Fibroblast of peridontal ligament (primary cell): Measurements from ENCODE around the gene PHF21A.

Experiments used
- DNase-seq: peaks from one replicate; pipeline ENCODE4 v3.0.0-alpha.2; 2010; ENCODE audit errors: extremely low read depth

The PHF21A gene

GRCh38 chr11:45934580-45935318 lies 186.5 kb downstream of the PHF21A start:
- no peak for DNase-seq

DNA sequence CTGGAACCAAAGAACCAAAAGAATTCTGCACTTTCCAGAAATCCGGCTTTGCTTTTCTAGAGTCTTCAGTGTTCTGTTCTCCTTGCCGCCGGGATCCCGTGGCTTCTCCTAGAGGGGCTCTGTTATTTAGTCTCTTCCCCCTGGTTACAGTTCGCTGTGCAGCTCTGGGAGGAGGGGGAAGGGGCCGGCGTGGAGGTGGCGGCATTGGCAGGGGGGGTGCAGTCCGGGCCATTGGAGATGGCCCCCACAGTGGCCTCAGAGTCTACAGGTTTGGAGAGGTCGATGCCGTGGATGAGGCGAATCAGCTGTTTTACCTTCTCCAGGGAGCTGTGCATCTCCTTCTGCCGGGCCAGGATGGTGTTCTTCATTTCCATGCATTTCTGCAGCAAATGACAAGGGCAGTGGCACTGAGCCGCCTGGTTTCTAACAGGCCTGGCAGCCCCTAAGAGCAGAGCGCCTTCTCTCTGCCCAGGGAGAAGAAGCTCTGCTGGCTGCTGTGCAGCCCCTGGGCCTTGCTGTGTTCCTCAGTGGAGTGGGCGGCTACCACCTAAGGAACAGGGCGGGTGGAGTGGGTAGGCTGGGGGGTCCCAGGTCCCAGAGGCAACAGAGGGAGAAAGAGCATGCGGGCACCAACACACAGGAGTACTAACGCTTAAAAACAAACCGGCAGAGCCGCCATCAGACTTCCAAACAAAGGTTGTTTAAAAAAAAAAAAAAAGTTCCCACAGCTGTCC lies 187.2 kb downstream of the PHF21A start:
- no peak for DNase-seq

GRCh38 chr11:45933131-45933831 lies 188.0 kb downstream of the PHF21A start:
- DNase-seq, result peak; percentile 34

- DNase-seq, result no peak
Observed at GRCh38 chr11:45932217-45932616, 189.0 kb downstream of the PHF21A start.

DNA sequence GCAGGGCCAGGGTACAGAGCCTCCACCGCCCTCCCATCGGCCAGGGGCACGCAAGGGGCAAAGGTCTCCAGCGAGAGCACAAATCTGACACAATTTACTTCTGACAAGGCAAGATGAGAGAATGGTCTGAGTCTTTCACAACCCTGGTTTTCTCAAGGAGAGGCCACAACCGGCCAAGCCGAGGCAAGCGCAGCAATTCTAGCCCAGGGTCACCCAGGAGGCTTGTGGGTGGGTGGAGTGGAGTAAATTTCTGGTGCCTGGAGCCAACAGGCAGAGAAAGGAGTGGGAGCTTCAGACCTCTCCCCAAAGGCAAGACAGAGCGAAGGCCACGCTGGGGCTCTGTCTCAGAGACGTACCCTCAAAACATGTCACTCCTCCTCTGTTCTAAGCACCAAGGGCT lies 189.5 kb downstream of the PHF21A start:
- DNase-seq, result no peak

DNA sequence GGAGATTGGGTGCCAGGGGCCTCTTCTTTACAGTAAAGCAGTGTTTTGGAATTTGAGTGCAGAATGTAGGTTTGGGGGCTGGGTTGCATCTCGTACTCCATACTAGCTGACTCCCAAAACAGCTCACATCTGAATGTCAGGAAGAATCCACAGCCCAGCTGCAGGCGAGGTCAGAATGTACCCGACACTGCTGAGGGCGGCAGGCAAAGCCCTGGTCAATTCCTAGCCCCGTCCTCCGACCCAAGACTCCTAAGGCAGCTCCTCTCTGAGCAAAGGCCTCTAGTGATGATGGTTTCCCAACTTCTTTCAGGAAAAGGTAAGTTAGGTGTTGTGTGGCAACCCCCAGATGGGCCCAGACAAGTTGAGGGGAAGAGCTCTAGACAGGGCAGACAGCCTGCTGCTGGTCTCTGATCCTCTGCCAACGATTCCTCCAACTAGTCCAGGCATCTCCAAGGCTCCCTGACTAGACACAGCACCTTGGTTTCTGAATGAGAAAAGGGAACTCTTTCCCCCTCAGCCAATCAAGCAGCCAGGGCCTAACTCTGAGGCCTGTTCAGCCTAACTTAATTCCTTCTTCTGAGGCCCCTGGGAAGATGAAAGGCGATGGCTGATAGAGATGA lies 190.2 kb downstream of the PHF21A start:
- no peak for DNase-seq

GRCh38 chr11:45930031-45930794 lies 191.0 kb downstream of the PHF21A start:
- no peak for DNase-seq

GRCh38 chr11:45929486-45930030 lies 191.7 kb downstream of the PHF21A start:
- no peak for DNase-seq

GRCh38 chr11:45928535-45929215 lies 192.6 kb downstream of the PHF21A start:
- DNase-seq, result no peak

DNA sequence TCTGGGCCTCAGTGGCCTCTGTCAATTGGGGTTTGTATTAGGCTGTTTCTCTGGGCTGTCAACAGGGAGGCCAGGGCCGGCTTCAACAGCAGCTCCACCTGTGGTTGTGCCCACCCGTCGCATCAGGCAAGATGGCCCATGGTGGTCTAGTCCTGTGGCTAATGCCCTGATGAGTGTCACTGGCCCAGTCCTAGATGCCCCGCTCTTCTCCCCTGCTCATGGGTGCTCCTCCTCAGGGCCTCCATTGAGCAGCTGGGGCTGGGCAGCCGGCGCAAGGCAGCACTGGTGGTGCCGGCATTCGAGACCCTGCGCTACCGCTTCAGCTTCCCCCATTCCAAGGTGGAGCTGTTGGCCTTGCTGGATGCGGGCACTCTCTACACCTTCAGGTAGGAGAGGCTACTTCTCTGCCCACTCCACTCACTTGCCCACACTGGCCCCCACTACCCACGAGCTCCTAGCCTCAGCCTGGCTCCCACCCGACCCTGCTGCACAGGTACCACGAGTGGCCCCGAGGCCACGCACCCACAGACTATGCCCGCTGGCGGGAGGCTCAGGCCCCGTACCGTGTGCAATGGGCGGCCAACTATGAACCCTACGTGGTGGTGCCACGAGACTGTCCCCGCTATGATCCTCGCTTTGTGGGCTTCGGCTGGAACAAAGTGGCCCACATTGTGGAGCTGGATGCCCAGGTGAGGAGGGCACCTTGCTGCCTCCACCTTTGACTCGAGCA lies 193.4 kb downstream of the PHF21A start:
- DNase-seq, result no peak

DNA sequence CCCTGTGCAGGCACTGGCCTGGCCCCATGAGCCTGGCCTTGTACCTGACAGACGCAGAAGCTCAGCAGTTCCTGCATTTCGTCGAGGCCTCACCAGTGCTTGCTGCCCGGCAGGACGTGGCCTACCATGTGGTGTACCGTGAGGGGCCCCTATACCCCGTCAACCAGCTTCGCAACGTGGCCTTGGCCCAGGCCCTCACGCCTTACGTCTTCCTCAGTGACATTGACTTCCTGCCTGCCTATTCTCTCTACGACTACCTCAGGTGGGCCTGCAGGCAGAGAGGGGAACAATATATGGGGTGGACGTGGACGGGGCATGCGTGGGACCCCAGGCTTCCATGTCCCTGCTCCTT lies 193.9 kb downstream of the PHF21A start:
- DNase-seq, result no peak

- DNase-seq, result no peak
Observed at GRCh38 chr11:45926536-45927331, 194.5 kb downstream of the PHF21A start.

- DNase-seq, result no peak
Observed at GRCh38 chr11:45926001-45926401, 195.3 kb downstream of the PHF21A start.

GRCh38 chr11:45925550-45925949 lies 195.7 kb downstream of the PHF21A start:
- no peak for DNase-seq

- no peak for DNase-seq
Observed at GRCh38 chr11:45924927-45925326, 196.3 kb downstream of the PHF21A start.

GRCh38 chr11:45924036-45924915 lies 197.0 kb downstream of the PHF21A start:
- DNase-seq, result no peak

DNA sequence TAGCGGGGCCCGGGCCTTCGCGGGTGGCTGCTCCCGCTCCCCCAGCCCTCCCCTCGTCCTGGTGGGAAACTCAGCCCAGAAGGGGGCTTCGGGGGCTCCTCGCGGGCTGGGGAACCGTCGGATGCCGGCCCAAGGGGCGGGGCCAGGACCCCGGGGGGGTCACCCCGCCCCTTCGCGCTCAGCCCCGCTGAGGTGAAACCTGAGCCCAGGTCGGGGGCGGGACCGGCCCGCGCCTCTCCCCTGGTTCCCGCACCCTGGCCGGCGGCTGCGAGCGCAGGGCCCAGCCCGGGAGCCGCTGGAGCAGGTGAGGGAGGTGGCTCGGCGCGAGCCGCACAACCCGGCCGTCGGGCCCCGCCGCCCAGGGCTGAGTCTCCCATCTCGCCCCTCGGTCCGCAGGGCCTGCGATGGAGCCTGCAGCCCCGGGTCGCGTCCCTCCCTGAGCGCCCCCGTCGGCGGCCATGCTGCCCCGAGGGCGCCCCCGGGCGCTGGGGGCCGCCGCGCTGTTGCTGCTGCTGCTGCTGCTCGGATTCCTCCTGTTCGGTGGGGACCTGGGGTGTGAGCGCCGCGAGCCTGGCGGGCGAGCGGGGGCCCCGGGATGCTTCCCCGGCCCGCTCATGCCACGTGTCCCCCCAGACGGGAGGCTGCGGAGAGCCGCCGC lies 198.7 kb downstream of the PHF21A start, which contains the start of gene LARGE2:
Gene LARGE2, plus strand, starts transcription at position 232 of the 658 bp plus-strand sequence. Its CDS starts 227 bp downstream, at position 459.
- DNase-seq, result no peak
